Keratinocyte (primary cell): ENCODE results near the gene RAI14. TPM values are rescaled to one million over a fixed set of nuclear protein-coding genes. Genes with fewer than 3 reads are reported as not detected.

Source experiments
- DNase-seq: peaks from one replicate; pipeline ENCODE4 v3.0.0-alpha.2; 2011; ENCODE audit warnings: low read depth, missing footprints, low spot score
- FAIRE-seq: peaks from 2 replicates; lab custom pipeline; 2011; peaks lifted over from hg19 to GRCh38; lab: Jason Lieb, UNC
- H2AFZ ChIP-seq: 2 replicates; pipeline ENCODE4 v1.6.0; 2012; ENCODE audit warnings: low read length, control low read depth, inconsistent platforms; ENCODE audit not compliant: control insufficient read depth
- H3K27ac ChIP-seq: 2 replicates; pipeline ENCODE4 v1.5.1; 2011; ENCODE audit warnings: low read length; ENCODE audit not compliant: control insufficient read depth, insufficient read depth
- H3K27me3 ChIP-seq: 3 replicates; pipeline ENCODE4 v1.6.0; 2011; ENCODE audit warnings: low read length; ENCODE audit not compliant: control insufficient read depth, insufficient read depth; ENCODE audit errors: extremely low read depth
- H3K36me3 ChIP-seq, 2 experiments: 2 replicates in 1 of 2; 3 replicates in 1 of 2; pipeline ENCODE4 v1.5.1; 2011; ENCODE audit warnings: low read length in 2 of 2, mild to moderate bottlenecking in 1 of 2; ENCODE audit not compliant: control insufficient read depth in 2 of 2, insufficient read depth in 2 of 2; ENCODE audit errors: extremely low read depth in 1 of 2
- H3K4me1 ChIP-seq: 3 replicates; pipeline ENCODE4 v1.5.1; 2011; ENCODE audit warnings: low read length; ENCODE audit not compliant: control insufficient read depth, insufficient read depth; ENCODE audit errors: extremely low read depth
- H3K4me2 ChIP-seq: 3 replicates; pipeline ENCODE4 v1.6.0; 2011; ENCODE audit warnings: low read depth, low read length; ENCODE audit not compliant: control insufficient read depth, insufficient read depth; ENCODE audit errors: extremely low read depth
- H3K4me3 ChIP-seq, 3 experiments: fragments of 200-600 bp in 1 of 3; sonication (generic) in 1 of 3; 2 replicates in 2 of 3; 3 replicates in 1 of 3; pipeline ENCODE4 v1.5.1; 2011 to 2016; ENCODE audit warnings: low read length in 3 of 3, mild to moderate bottlenecking in 3 of 3, control low read depth in 2 of 3, inconsistent platforms in 1 of 3, low read depth in 1 of 3, mixed read lengths in 1 of 3, mixed run types in 1 of 3, moderate library complexity in 1 of 3; ENCODE audit not compliant: control insufficient read depth in 2 of 3, insufficient read depth in 2 of 3; ENCODE audit errors: extremely low read depth in 1 of 3
- H3K79me2 ChIP-seq: 2 replicates; pipeline ENCODE4 v1.6.0; 2012; ENCODE audit warnings: low read length; ENCODE audit not compliant: control insufficient read depth, insufficient read depth
- H3K9ac ChIP-seq: 3 replicates; pipeline ENCODE4 v1.6.0; 2011; ENCODE audit warnings: low read length; ENCODE audit not compliant: control insufficient read depth, insufficient read depth; ENCODE audit errors: extremely low read depth
- H3K9me1 ChIP-seq: 3 replicates; pipeline ENCODE4 v1.6.0; 2011; ENCODE audit warnings: low read length; ENCODE audit not compliant: control insufficient read depth, insufficient read depth; ENCODE audit errors: extremely low read depth
- H3K9me3 ChIP-seq: 2 replicates; pipeline ENCODE4 v1.5.1; 2012; ENCODE audit warnings: low read depth, low read length; ENCODE audit not compliant: control insufficient read depth
- H4K20me1 ChIP-seq: 3 replicates; pipeline ENCODE4 v1.6.0; 2011; ENCODE audit warnings: low read length; ENCODE audit not compliant: control insufficient read depth, insufficient read depth; ENCODE audit errors: extremely low read depth
- CTCF ChIP-seq, 3 experiments: IDR thresholded peaks in 1 of 3; conservative IDR thresholded peaks in 1 of 3; optimal IDR thresholded peaks in 1 of 3; 2 replicates in 2 of 3; 3 replicates in 1 of 3; pipeline versions ENCODE3 to v1.5.1; 2011; ENCODE audit warnings: low read length in 3 of 3, mild to moderate bottlenecking in 3 of 3, moderate library complexity in 2 of 3, control low read depth in 1 of 3, inconsistent platforms in 1 of 3; ENCODE audit not compliant: insufficient read depth in 2 of 3; ENCODE audit errors: extremely low read depth in 1 of 3
- EZH2 ChIP-seq: IDR thresholded peaks from one replicate; pipeline ENCODE4 v1.6.1; 2012; ENCODE audit warnings: inconsistent platforms, mild to moderate bottlenecking, low read length, moderate library complexity
- dilution Hi-C: fragments of 300-500 bp; cut with MboI; formaldehyde crosslinking; loops from one replicate; pipeline ENCODE4 v1.7.0; 2020; ENCODE audit warnings: low sequenced_read_pairs; ENCODE audit not compliant: extremely low pct_ligation_motif_present
- polyA plus RNA-seq, 5 experiments: library from polyadenylated mRNA; depleted of rRNA in 3 of 5; stranded (reverse) in 3 of 5; stranded (forward) in 1 of 5; unstranded in 1 of 5; fragments of >200 nt; gene quantifications; 1 replicate in 1 of 5; 2 replicates in 3 of 5; 3 replicates in 1 of 5; pipeline versions ENCODE4 v1.2.1 to v1.2.3, GENCODE V29; 2011 to 2012; ENCODE audit warnings: missing spikeins in 2 of 5, low read depth in 1 of 5, low replicate concordance in 1 of 5

The RAI14 gene
- polyA plus RNA-seq, 1 donor (not counting 4 experiments of a cell fraction or from before 2014, with no cell fraction given) = 31.4 TPM

DNA sequence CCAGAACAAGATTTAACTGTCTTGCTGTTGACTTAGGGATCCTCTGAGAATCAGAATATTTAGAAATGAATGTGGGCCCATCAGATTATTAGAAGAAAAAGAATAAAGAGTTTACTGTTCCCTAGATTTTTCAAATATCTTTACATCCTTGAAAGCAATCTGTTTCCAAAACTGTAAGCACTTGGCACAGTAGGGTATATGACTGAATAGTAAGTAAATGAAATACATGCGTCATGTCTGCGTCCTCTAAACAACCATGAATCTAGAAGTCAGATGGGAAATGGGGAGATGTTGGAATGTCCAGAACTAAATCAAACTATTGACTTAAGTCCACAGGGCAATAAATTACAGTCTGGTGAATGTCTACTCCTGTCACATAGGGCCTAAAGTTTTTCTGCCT lies 209.0 kb downstream of the RAI14 start:
- no peak overlapping the region for H2AFZ ChIP-seq
- H3K4me2 ChIP-seq = no peak overlapping the region
- dilution Hi-C loops = no loop called here
- H3K79me2 ChIP-seq = no peaks in the 10 kb centered on the region
- FAIRE-seq (no peak), DNase-seq (no peak)
- TF ChIP-seq CTCF (optimal IDR thresholded peaks at IDR 0.05 in 1 of 3, IDR thresholded peaks at IDR 0.05 in 1 of 3, conservative IDR thresholded peaks at IDR 0.05 in 1 of 3; ENCODE audit: extremely low read depth in 1 of 3, insufficient read depth in 2 of 3, low read length in 3 of 3) (no peak), EZH2 (no peak)
- H3K36me3 ChIP-seq = no peaks in the 10 kb centered on the region
- H3K9me1 ChIP-seq = no peaks in the 10 kb centered on the region
- H3K4me3 ChIP-seq = no peak overlapping the region
- H3K9ac ChIP-seq = no peak overlapping the region
- no peaks in the 10 kb centered on the region for H3K4me1 ChIP-seq
- H3K27ac ChIP-seq = no peak overlapping the region
- no peaks in the 10 kb centered on the region for H3K9me3 ChIP-seq
- H4K20me1 ChIP-seq = no peaks in the 10 kb centered on the region
- no peaks in the 10 kb centered on the region for H3K27me3 ChIP-seq

DNA sequence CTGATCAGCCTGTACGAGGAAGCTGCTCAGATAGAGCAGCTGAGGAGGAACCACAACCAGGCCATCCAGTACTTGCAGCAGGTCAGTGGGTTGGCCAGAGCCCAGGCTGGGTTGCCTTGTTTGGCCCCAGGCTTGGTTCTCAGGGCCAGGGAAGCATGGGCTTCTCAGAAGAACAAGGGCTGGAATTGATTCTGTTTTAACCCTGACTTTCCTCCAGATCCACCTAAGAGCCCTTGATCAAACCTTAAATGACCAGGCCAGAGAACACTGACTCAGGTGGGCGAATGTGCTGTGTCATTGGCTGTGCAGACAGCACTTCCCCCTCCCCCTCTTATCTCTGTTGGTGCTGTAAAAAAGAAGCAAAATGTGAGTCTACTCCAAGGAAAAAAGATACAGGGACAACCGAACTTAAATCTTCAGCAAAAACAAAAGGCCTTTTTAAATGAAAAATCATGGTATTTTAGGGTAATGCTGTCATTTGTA lies 210.9 kb downstream of the RAI14 start:
- H3K4me2 ChIP-seq = no peak overlapping the region
- H2AFZ ChIP-seq = no peak overlapping the region
- H4K20me1 ChIP-seq = no peaks in the 10 kb centered on the region
- H3K9ac ChIP-seq = no peak overlapping the region
- DNase-seq (no peak), FAIRE-seq (no peak)
- H3K9me3 ChIP-seq = no peaks in the 10 kb centered on the region
- no peaks in the 10 kb centered on the region for H3K36me3 ChIP-seq
- TF ChIP-seq EZH2 (no peak), CTCF (optimal IDR thresholded peaks at IDR 0.05 in 1 of 3, IDR thresholded peaks at IDR 0.05 in 1 of 3, conservative IDR thresholded peaks at IDR 0.05 in 1 of 3; ENCODE audit: extremely low read depth in 1 of 3, insufficient read depth in 2 of 3, low read length in 3 of 3) (no peak)
- H3K4me1 ChIP-seq = no peaks in the 10 kb centered on the region
- no peak overlapping the region for H3K4me3 ChIP-seq
- H3K9me1 ChIP-seq = no peaks in the 10 kb centered on the region
- H3K27me3 ChIP-seq = no peaks in the 10 kb centered on the region
- dilution Hi-C loops = no loop called here
- H3K79me2 ChIP-seq = no peaks in the 10 kb centered on the region
- H3K27ac ChIP-seq = no peak overlapping the region
